ENCODE measurements around the gene OTOGL. TPM values are rescaled to one million over a fixed set of nuclear protein-coding genes. Genes with fewer than 3 reads are reported as not detected.

OTOGL gene
- total and polyA plus RNA-seq, 4 donors: 0.54 to 0.99 (median 0.57) TPM

- WGBS (ENCODE audit: insufficient coverage): 40% methylated on average over 2 of the region's 3 CpGs
- no peak overlapping the region for H3K27ac ChIP-seq (ENCODE audit: low read depth, low read length)
- H3K4me3 ChIP-seq (ENCODE audit: low read depth, low read length): no peak overlapping the region
- no peaks in the 10 kb centered on the region for H3K27me3 ChIP-seq (ENCODE audit: control insufficient read depth, insufficient read depth, low read length)
- no peaks in the 10 kb centered on the region for H3K9me3 ChIP-seq (ENCODE audit: control insufficient read depth, insufficient read depth, low read length)
- no peaks in the 10 kb centered on the region for H3K4me1 ChIP-seq (ENCODE audit: control insufficient read depth, insufficient read depth, low read length)
- no peaks in the 10 kb centered on the region for H3K36me3 ChIP-seq (ENCODE audit: control insufficient read depth, insufficient read depth, low read length)
- DNase-seq (ENCODE audit: low read depth in 4 of 6, low spot score in 6 of 6): peak in 1 of 6 donors; percentile 12
Measured at GRCh38 chr12:80272387-80272915, 173.1 kb downstream of the OTOGL start.

GRCh38 chr12:80273144-80273543 lies 173.8 kb downstream of the OTOGL start:
- no CpG with 5 or more reads among the region's 1 CpG for WGBS (ENCODE audit: insufficient coverage)
- H3K9me3 ChIP-seq (ENCODE audit: control insufficient read depth, insufficient read depth, low read length): no peaks in the 10 kb centered on the region
- no peaks in the 10 kb centered on the region for H3K36me3 ChIP-seq (ENCODE audit: control insufficient read depth, insufficient read depth, low read length)
- DNase-seq (ENCODE audit: low read depth in 4 of 6, low spot score in 6 of 6): no peak
- no peak overlapping the region for H3K4me3 ChIP-seq (ENCODE audit: low read depth, low read length)
- H3K4me1 ChIP-seq (ENCODE audit: control insufficient read depth, insufficient read depth, low read length): no peaks in the 10 kb centered on the region
- H3K27ac ChIP-seq (ENCODE audit: low read depth, low read length): no peak overlapping the region
- H3K27me3 ChIP-seq (ENCODE audit: control insufficient read depth, insufficient read depth, low read length): no peaks in the 10 kb centered on the region

- no peaks in the 10 kb centered on the region for H3K27me3 ChIP-seq (ENCODE audit: control insufficient read depth, insufficient read depth, low read length)
- H3K4me3 ChIP-seq (ENCODE audit: low read depth, low read length): no peak overlapping the region
- H3K4me1 ChIP-seq (ENCODE audit: control insufficient read depth, insufficient read depth, low read length): no peaks in the 10 kb centered on the region
- WGBS (ENCODE audit: insufficient coverage): no CpG with 5 or more reads among the region's 4 CpGs
- H3K36me3 ChIP-seq (ENCODE audit: control insufficient read depth, insufficient read depth, low read length): no peaks in the 10 kb centered on the region
- H3K27ac ChIP-seq (ENCODE audit: low read depth, low read length): no peak overlapping the region
- DNase-seq (ENCODE audit: low read depth in 4 of 6, low spot score in 6 of 6): no peak
- H3K9me3 ChIP-seq (ENCODE audit: control insufficient read depth, insufficient read depth, low read length): peaks cover 2% of the 10 kb centered on the region
Measured at GRCh38 chr12:80277732-80278131, 178.4 kb downstream of the OTOGL start.

GRCh38 chr12:80282226-80282625 lies 182.9 kb downstream of the OTOGL start:
- H3K36me3 ChIP-seq (ENCODE audit: control insufficient read depth, insufficient read depth, low read length): no peaks in the 10 kb centered on the region
- H3K9me3 ChIP-seq (ENCODE audit: control insufficient read depth, insufficient read depth, low read length): peaks cover 2% of the 10 kb centered on the region
- H3K27ac ChIP-seq (ENCODE audit: low read depth, low read length): no peak overlapping the region
- no CpG with 5 or more reads among the region's 4 CpGs for WGBS (ENCODE audit: insufficient coverage)
- no peak overlapping the region for H3K4me3 ChIP-seq (ENCODE audit: low read depth, low read length)
- DNase-seq (ENCODE audit: low read depth in 4 of 6, low spot score in 6 of 6): no peak
- no peaks in the 10 kb centered on the region for H3K27me3 ChIP-seq (ENCODE audit: control insufficient read depth, insufficient read depth, low read length)
- no peaks in the 10 kb centered on the region for H3K4me1 ChIP-seq (ENCODE audit: control insufficient read depth, insufficient read depth, low read length)

GRCh38 chr12:80282761-80283160 lies 183.4 kb downstream of the OTOGL start:
- no peak overlapping the region for H3K4me3 ChIP-seq (ENCODE audit: low read depth, low read length)
- H3K36me3 ChIP-seq (ENCODE audit: control insufficient read depth, insufficient read depth, low read length): no peaks in the 10 kb centered on the region
- H3K27me3 ChIP-seq (ENCODE audit: control insufficient read depth, insufficient read depth, low read length): no peaks in the 10 kb centered on the region
- peaks cover 2% of the 10 kb centered on the region for H3K9me3 ChIP-seq (ENCODE audit: control insufficient read depth, insufficient read depth, low read length)
- no peak for DNase-seq (ENCODE audit: low read depth in 4 of 6, low spot score in 6 of 6)
- H3K4me1 ChIP-seq (ENCODE audit: control insufficient read depth, insufficient read depth, low read length): no peaks in the 10 kb centered on the region
- H3K27ac ChIP-seq (ENCODE audit: low read depth, low read length): no peak overlapping the region

- no peaks in the 10 kb centered on the region for H3K36me3 ChIP-seq (ENCODE audit: control insufficient read depth, insufficient read depth, low read length)
- no peaks in the 10 kb centered on the region for H3K4me1 ChIP-seq (ENCODE audit: control insufficient read depth, insufficient read depth, low read length)
- no peaks in the 10 kb centered on the region for H3K27me3 ChIP-seq (ENCODE audit: control insufficient read depth, insufficient read depth, low read length)
- H3K9me3 ChIP-seq (ENCODE audit: control insufficient read depth, insufficient read depth, low read length): no peaks in the 10 kb centered on the region
- WGBS (ENCODE audit: insufficient coverage): 100% methylated on average over 1 of the region's 5 CpGs
- H3K27ac ChIP-seq (ENCODE audit: low read depth, low read length): no peak overlapping the region
- DNase-seq (ENCODE audit: low read depth in 4 of 6, low spot score in 6 of 6): no peak
- no peak overlapping the region for H3K4me3 ChIP-seq (ENCODE audit: low read depth, low read length)
Measured at GRCh38 chr12:80291108-80291754, 191.9 kb downstream of the OTOGL start.

GRCh38 chr12:80293347-80293746 lies 194.0 kb downstream of the OTOGL start:
- Histone ChIP-seq H3K27me3 (ENCODE audit: control insufficient read depth, insufficient read depth, low read length) (no peaks in the 10 kb centered on the region), H3K27ac (ENCODE audit: low read depth, low read length) (no peak overlapping the region), H3K4me1 (ENCODE audit: control insufficient read depth, insufficient read depth, low read length) (no peaks in the 10 kb centered on the region), H3K36me3 (ENCODE audit: control insufficient read depth, insufficient read depth, low read length) (no peaks in the 10 kb centered on the region), H3K4me3 (ENCODE audit: low read depth, low read length) (no peak overlapping the region), H3K9me3 (ENCODE audit: control insufficient read depth, insufficient read depth, low read length) (no peaks in the 10 kb centered on the region)
- no peak for DNase-seq (ENCODE audit: low read depth in 4 of 6, low spot score in 6 of 6)
- 91% methylated on average over 1 of the region's 1 CpG for WGBS (ENCODE audit: insufficient coverage)

GRCh38 chr12:80293759-80294158 lies 194.4 kb downstream of the OTOGL start:
- Histone ChIP-seq H3K4me3 (ENCODE audit: low read depth, low read length) (no peak overlapping the region), H3K27me3 (ENCODE audit: control insufficient read depth, insufficient read depth, low read length) (no peaks in the 10 kb centered on the region), H3K27ac (ENCODE audit: low read depth, low read length) (no peak overlapping the region), H3K9me3 (ENCODE audit: control insufficient read depth, insufficient read depth, low read length) (no peaks in the 10 kb centered on the region), H3K36me3 (ENCODE audit: control insufficient read depth, insufficient read depth, low read length) (no peaks in the 10 kb centered on the region), H3K4me1 (ENCODE audit: control insufficient read depth, insufficient read depth, low read length) (no peaks in the 10 kb centered on the region)
- DNase-seq (ENCODE audit: low read depth in 4 of 6, low spot score in 6 of 6): no peak
- WGBS (ENCODE audit: insufficient coverage): no CpG with 5 or more reads among the region's 1 CpG

GRCh38 chr12:80299219-80299618 lies 199.9 kb downstream of the OTOGL start:
- no peak for DNase-seq (ENCODE audit: low read depth in 4 of 6, low spot score in 6 of 6)
- H3K4me1 ChIP-seq (ENCODE audit: control insufficient read depth, insufficient read depth, low read length): no peaks in the 10 kb centered on the region
- H3K4me3 ChIP-seq (ENCODE audit: low read depth, low read length): no peak overlapping the region
- no peaks in the 10 kb centered on the region for H3K36me3 ChIP-seq (ENCODE audit: control insufficient read depth, insufficient read depth, low read length)
- H3K27me3 ChIP-seq (ENCODE audit: control insufficient read depth, insufficient read depth, low read length): no peaks in the 10 kb centered on the region
- no peak overlapping the region for H3K27ac ChIP-seq (ENCODE audit: low read depth, low read length)
- no CpG with 5 or more reads among the region's 1 CpG for WGBS (ENCODE audit: insufficient coverage)
- H3K9me3 ChIP-seq (ENCODE audit: control insufficient read depth, insufficient read depth, low read length): no peaks in the 10 kb centered on the region

GRCh38 chr12:80299976-80300375 lies 200.6 kb downstream of the OTOGL start:
- no peak overlapping the region for H3K27ac ChIP-seq (ENCODE audit: low read depth, low read length)
- no peak for DNase-seq (ENCODE audit: low read depth in 4 of 6, low spot score in 6 of 6)
- H3K4me3 ChIP-seq (ENCODE audit: low read depth, low read length): no peak overlapping the region
- WGBS (ENCODE audit: insufficient coverage): 100% methylated on average over 1 of the region's 3 CpGs
- H3K4me1 ChIP-seq (ENCODE audit: control insufficient read depth, insufficient read depth, low read length): no peaks in the 10 kb centered on the region
- no peaks in the 10 kb centered on the region for H3K36me3 ChIP-seq (ENCODE audit: control insufficient read depth, insufficient read depth, low read length)
- H3K27me3 ChIP-seq (ENCODE audit: control insufficient read depth, insufficient read depth, low read length): no peaks in the 10 kb centered on the region
- no peaks in the 10 kb centered on the region for H3K9me3 ChIP-seq (ENCODE audit: control insufficient read depth, insufficient read depth, low read length)
